Heart left ventricle (tissue), 13 donors: ENCODE results near the gene CTNNA3.

Experiments used
- CTCF ChIP-seq, 12 donors: fragments of 200-600 bp; sonication (generic) in 4 of 12; IDR thresholded peaks; one replicate each; pipeline versions ENCODE4 v1.5.0 to v1.8.0; 2018 to 2022; ENCODE audit warnings: antibody characterized with exemption in 12 of 12, mild to moderate bottlenecking in 5 of 12
- POLR2A ChIP-seq, 2 donors: fragments of 450-650 bp; IDR thresholded peaks; one replicate each; pipeline ENCODE4 v1.6.1; 2017; ENCODE audit warnings: antibody characterized with exemption in 2 of 2, mild to moderate bottlenecking in 2 of 2, moderate library complexity in 2 of 2
- donor health status: ischemic (EF 13 %, LVEDD 7.1; RV severe dilation, severe dysfunction).
- donor health status: DM: no; HTN: yes; CAD: no.
- donor health status: DM: no; HTN: no; CAD: no.
- donor health status: ischemic (EF 25% LVEDD 6.9; RV normal size, moderate dysfunction).
- donor health status: ischemic (EF 25% LVEDD 5.7; RV mildly dilated, moderate dysfunction).
- donor health status: ischemic (EF 35%, LVEDD 5.7; RV mildly dilated, moderate dysfunction).
- donor health status: nonischemic (EF 11% LVEDD 7.7; RV severe dilation, severe dysfunction).
- donor health status: DM: yes; HTN: yes; CAD: no.
- donor health status: PGD.
- donor health status: ischemic (EF 29% LVEDD 5.4; RV normal size, mild dysfunction).
- donor health status: nonischemic (EF 23%, LVEDD 6.1; RV moderate dilation, normal function).

GRCh38 chr10:67664942-67665341 lies 31.1 kb downstream of the CTNNA3 start:
- TF ChIP-seq CTCF (IDR thresholded peaks at IDR 0.05): no peak
- no peak for TF ChIP-seq POLR2A (IDR thresholded peaks at IDR 0.05)
